Ectodermal cell (in vitro differentiated cells): Measurements from ENCODE around the gene LDLRAD4.
A peak's percentile ranks its signal among the peaks of the same experiment; 100 is the strongest.

Experiments
- H3K27ac ChIP-seq: 2 replicates; pipeline ENCODE4 v1.7.0; 2013; ENCODE audit warnings: mild to moderate bottlenecking, low read depth, low read length; ENCODE audit not compliant: insufficient read depth, poor library complexity, severe bottlenecking
- H3K27me3 ChIP-seq: 2 replicates; pipeline ENCODE4 v1.7.0; 2013; ENCODE audit warnings: mild to moderate bottlenecking, low read length; ENCODE audit not compliant: insufficient read depth, control insufficient read depth, poor library complexity, severe bottlenecking
- H3K36me3 ChIP-seq: one replicate; pipeline ENCODE4 v1.7.0; 2013; ENCODE audit warnings: low read length; ENCODE audit not compliant: control insufficient read depth, insufficient read depth
- H3K4me1 ChIP-seq: one replicate; pipeline ENCODE4 v1.7.0; 2013; ENCODE audit warnings: low read length; ENCODE audit not compliant: control insufficient read depth, insufficient read depth
- H3K4me3 ChIP-seq: 2 replicates; pipeline ENCODE4 v1.7.0; 2013; ENCODE audit warnings: low read depth, low read length, control low read depth; ENCODE audit not compliant: insufficient read depth
- H3K9me3 ChIP-seq: 2 replicates; pipeline ENCODE4 v1.7.0; 2013; ENCODE audit warnings: mild to moderate bottlenecking, low read length, moderate library complexity; ENCODE audit not compliant: control insufficient read depth
- WGBS, 2 experiments: methylation state at CpG; one replicate each; pipeline ENCODE4 v1.1.7; 2013; ENCODE audit warnings: missing lambda C conversion rate in 2 of 2; 5-methylcytosine and 5-hydroxymethylcytosine counted together

Gene LDLRAD4

GRCh38 chr18:13640266-13640860, 421.8 kb downstream of the LDLRAD4 start:
- H3K36me3 ChIP-seq: no peaks in the 10 kb centered on the region
- no peaks in the 10 kb centered on the region for H3K4me1 ChIP-seq
- H3K4me3 ChIP-seq: no peak overlapping the region
- 85 to 88% methylated on average over 9 to 10 of the region's 10 CpGs for WGBS, 2 experiments
- no peak overlapping the region for H3K27ac ChIP-seq
- no peaks in the 10 kb centered on the region for H3K9me3 ChIP-seq
- peaks cover 21% of the 10 kb centered on the region for H3K27me3 ChIP-seq

DNA sequence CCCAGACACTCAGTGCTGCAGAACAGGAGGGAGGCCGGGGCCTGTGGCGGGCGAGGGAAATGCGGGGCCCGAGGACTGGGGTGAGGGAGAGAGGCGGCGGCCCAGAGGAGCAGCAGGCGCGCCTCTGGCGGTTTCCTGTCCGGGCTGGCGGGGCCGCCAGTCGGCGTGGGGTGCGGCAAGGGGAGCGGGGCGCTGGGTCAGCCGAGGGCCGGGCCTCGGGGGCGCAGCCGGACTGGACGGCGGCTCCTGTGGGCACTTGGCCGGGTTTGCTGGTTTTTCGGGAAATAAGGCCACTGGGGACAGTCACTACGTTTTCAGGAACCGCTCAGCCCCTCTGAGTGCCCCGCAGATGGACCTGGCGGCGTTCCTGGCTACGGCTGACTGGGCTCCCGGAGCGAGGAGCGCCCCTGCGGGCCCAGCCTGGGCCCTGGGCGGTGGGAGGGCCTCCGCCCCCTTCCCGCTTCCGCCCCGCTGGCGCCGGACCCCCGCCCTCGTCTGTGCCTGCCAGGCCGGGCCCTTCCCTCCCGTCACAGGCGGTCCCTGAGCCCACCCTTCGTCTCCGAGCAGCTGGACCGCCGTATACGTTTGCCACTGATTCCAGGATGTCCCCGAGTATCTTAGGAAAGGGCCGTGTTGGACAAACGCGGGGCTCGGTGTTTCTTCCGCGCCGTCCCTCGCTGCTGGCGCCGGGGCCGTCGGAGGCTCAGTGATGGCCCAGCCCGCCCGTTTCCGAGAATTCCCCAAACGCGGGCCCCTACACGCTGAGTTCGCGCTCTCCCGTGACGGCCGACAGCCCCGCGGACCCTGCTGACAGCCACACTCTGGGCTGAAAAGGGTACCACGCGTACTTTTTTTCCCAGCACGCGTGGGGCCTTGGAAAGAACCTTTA, 423.2 kb downstream of the LDLRAD4 start:
- peaks cover 21% of the 10 kb centered on the region for H3K27me3 ChIP-seq
- H3K4me3 ChIP-seq: peak overlapping the region; percentile 12
- H3K9me3 ChIP-seq: no peaks in the 10 kb centered on the region
- no peaks in the 10 kb centered on the region for H3K4me1 ChIP-seq
- H3K27ac ChIP-seq: no peak overlapping the region
- 73 to 75% methylated on average over 84 of the region's 84 CpGs for WGBS, 2 experiments
- H3K36me3 ChIP-seq: no peaks in the 10 kb centered on the region

DNA sequence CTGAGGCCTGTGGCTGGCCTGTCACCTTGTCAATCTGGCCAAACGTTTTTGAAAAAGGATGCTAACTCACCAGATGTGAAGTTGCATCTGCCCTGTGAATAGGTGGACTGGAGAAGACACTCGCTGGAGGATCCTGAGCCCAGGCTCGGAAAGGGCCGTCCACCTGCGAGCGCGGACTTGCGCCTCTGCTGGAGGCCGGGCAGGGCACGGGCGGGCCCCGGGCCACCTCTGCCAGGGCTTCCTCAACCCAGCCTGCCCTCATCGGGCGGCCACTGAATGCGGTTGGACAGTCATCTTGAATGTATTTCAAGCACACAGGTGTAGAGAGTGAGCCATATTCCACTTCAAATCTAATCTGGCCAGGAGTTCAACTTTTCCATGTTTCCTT, 423.9 kb downstream of the LDLRAD4 start:
- WGBS, 2 experiments: 91 to 96% methylated on average over 15 of the region's 15 CpGs
- H3K27me3 ChIP-seq: peaks cover 21% of the 10 kb centered on the region
- H3K9me3 ChIP-seq: no peaks in the 10 kb centered on the region
- no peaks in the 10 kb centered on the region for H3K4me1 ChIP-seq
- H3K27ac ChIP-seq: no peak overlapping the region
- H3K4me3 ChIP-seq: no peak overlapping the region
- no peaks in the 10 kb centered on the region for H3K36me3 ChIP-seq

GRCh38 chr18:13643261-13643751, 424.7 kb downstream of the LDLRAD4 start:
- H3K27me3 ChIP-seq: peaks cover 21% of the 10 kb centered on the region
- 84 to 85% methylated on average over 7 to 14 of the region's 16 CpGs for WGBS, 2 experiments
- H3K4me3 ChIP-seq: no peak overlapping the region
- H3K4me1 ChIP-seq: no peaks in the 10 kb centered on the region
- no peak overlapping the region for H3K27ac ChIP-seq
- no peaks in the 10 kb centered on the region for H3K36me3 ChIP-seq
- H3K9me3 ChIP-seq: no peaks in the 10 kb centered on the region

GRCh38 chr18:13645093-13645492, 426.5 kb downstream of the LDLRAD4 start:
- no peaks in the 10 kb centered on the region for H3K9me3 ChIP-seq
- H3K27ac ChIP-seq: no peak overlapping the region
- H3K4me3 ChIP-seq: no peak overlapping the region
- WGBS, 2 experiments: 95 to 97% methylated on average over 16 of the region's 16 CpGs
- H3K27me3 ChIP-seq: peaks cover 21% of the 10 kb centered on the region
- no peaks in the 10 kb centered on the region for H3K4me1 ChIP-seq
- no peaks in the 10 kb centered on the region for H3K36me3 ChIP-seq

GRCh38 chr18:13646633-13647032, 428.1 kb downstream of the LDLRAD4 start:
- Histone ChIP-seq H3K9me3 (no peaks in the 10 kb centered on the region), H3K36me3 (no peaks in the 10 kb centered on the region), H3K27me3 (peaks cover 11% of the 10 kb centered on the region), H3K4me1 (no peaks in the 10 kb centered on the region), H3K27ac (no peak overlapping the region), H3K4me3 (no peak overlapping the region)
- WGBS, 2 experiments: 84 to 86% methylated on average over 3 to 4 of the region's 4 CpGs

GRCh38 chr18:13647761-13648160, 429.2 kb downstream of the LDLRAD4 start:
- Histone ChIP-seq H3K36me3 (no peaks in the 10 kb centered on the region), H3K27ac (no peak overlapping the region), H3K4me3 (no peak overlapping the region), H3K4me1 (no peaks in the 10 kb centered on the region), H3K27me3 (no peaks in the 10 kb centered on the region), H3K9me3 (no peaks in the 10 kb centered on the region)
- WGBS, 2 experiments: 92 to 95% methylated on average over 4 of the region's 4 CpGs

DNA sequence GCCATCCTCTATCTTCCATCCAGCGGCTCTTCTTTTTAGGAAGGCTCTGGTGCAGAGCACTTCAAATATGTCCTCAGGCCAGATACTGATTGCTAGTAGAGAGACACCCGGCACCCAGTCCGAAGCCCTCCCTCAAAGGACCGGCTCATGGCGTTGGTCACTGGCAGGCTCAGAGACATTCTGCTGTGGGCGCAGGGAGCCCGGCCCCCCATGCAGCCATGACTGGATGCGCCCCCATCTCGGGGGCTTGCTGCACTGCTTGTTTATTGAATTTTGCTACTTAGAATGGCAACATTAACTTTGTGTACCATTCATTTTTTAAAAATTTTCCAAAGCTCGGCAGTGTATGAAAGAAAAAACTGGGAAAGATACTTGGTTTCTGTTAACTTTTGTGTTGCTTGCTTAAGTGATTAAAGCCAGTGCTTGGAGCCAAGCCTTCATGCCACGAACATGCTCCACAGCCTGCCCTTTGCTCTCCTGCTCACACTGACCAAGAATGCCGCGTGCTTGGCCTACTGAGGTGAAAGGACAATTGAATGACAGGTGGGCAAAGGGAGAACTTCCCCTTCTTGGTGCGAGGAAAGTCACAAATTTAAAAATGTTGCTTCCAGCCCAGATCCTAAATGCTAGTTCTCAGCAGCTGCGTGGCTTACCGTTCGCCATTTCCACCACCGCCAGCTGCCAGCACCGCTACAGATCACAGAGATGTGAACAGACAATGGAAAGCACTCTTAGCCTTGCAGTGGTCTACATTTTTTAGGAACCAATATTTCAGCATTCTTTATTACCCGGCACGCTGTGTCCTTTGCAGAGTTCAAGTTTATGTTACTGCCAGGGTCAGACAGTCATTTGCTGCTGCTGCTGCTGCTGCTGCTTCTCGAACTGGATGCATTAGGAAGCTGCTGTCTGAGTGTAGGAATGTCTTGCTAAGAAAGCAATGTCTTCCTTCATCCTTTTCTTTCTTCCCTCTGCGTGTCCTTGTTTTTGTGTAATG, 431.1 kb downstream of the LDLRAD4 start:
- H3K27ac ChIP-seq: no peak overlapping the region
- no peaks in the 10 kb centered on the region for H3K27me3 ChIP-seq
- H3K4me3 ChIP-seq: no peak overlapping the region
- no peaks in the 10 kb centered on the region for H3K4me1 ChIP-seq
- no peaks in the 10 kb centered on the region for H3K9me3 ChIP-seq
- H3K36me3 ChIP-seq: no peaks in the 10 kb centered on the region
- WGBS, 2 experiments: 94 to 95% methylated on average over 21 to 22 of the region's 23 CpGs

GRCh38 chr18:13653746-13654433, 435.3 kb downstream of the LDLRAD4 start:
- Histone ChIP-seq H3K4me3 (no peak overlapping the region), H3K36me3 (no peaks in the 10 kb centered on the region), H3K27me3 (no peaks in the 10 kb centered on the region), H3K27ac (no peak overlapping the region), H3K4me1 (no peaks in the 10 kb centered on the region), H3K9me3 (no peaks in the 10 kb centered on the region)
- WGBS, 2 experiments: 84 to 85% methylated on average over 13 of the region's 13 CpGs
